Measurements from ENCODE around the gene COG3.

- TF ChIP-seq CTCF (IDR thresholded peaks at IDR 0.05; ENCODE audit: low read length) (no peak), EZH2 (IDR thresholded peaks at IDR 0.05; ENCODE audit: borderline replicate concordance, low read length) (no peak)
Observed at GRCh38 chr13:45466359-45466758, 1.6 kb downstream of the COG3 start.

All from OCI-LY1 (cell line).